Measurements from ENCODE around the gene KBTBD13. TPM values are rescaled to one million over a fixed set of nuclear protein-coding genes. Genes with fewer than 3 reads are reported as not detected.

The KBTBD13 gene
- total and polyA plus RNA-seq, 11 donors: 0.78 to 11.8 (median 4.2) TPM

DNA sequence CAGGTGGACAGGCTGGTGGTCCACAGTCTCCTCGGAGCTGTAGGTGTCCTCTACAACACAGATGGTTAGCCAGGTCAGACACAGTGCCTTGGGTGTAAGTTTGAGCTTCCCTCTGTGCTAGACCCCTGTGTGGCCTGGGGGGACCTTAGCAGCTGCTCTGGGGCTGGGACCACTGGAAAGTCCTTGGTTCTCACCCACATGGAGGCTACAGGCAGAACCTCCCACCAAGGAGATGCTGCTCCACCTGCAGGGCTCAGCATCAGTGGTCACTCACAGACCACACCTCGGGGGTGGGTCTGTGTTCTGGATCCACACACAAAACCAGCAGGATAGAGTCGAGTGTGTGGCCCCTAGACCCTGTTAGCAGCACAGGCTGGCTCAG, 17.2 kb upstream of the KBTBD13 start:
- ATAC-seq (no peak), DNase-seq (peak in 1 of 5 donors; percentile 22)
- Histone ChIP-seq H3K27me3 (no peaks in the 10 kb centered on the region), H3K4me3 (no peak overlapping the region), H3K27ac (peak overlapping the region in 9 of 12 donors; percentile 24 to 68 (median 32)), H3K9me3 (peaks cover 0 to 3% (median 0%) of the 10 kb centered on the region in 12 donors), H3K4me1 (peaks cover 3 to 69% (median 29%) of the 10 kb centered on the region in 12 donors), H3K36me3 (peaks cover 0 to 35% (median 13%) of the 10 kb centered on the region in 9 donors)
- no peak for TF ChIP-seq POLR2A (IDR thresholded peaks at IDR 0.05)
- TF ChIP-seq, protein P1, sequence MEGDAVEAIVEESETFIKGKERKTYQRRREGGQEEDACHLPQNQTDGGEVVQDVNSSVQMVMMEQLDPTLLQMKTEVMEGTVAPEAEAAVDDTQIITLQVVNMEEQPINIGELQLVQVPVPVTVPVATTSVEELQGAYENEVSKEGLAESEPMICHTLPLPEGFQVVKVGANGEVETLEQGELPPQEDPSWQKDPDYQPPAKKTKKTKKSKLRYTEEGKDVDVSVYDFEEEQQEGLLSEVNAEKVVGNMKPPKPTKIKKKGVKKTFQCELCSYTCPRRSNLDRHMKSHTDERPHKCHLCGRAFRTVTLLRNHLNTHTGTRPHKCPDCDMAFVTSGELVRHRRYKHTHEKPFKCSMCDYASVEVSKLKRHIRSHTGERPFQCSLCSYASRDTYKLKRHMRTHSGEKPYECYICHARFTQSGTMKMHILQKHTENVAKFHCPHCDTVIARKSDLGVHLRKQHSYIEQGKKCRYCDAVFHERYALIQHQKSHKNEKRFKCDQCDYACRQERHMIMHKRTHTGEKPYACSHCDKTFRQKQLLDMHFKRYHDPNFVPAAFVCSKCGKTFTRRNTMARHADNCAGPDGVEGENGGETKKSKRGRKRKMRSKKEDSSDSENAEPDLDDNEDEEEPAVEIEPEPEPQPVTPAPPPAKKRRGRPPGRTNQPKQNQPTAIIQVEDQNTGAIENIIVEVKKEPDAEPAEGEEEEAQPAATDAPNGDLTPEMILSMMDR (IDR thresholded peaks at IDR 0.05): no peak
- 69 to 89% (median 86%) methylated on average over 2 to 3 of the region's 3 CpGs for WGBS, 4 donors
- intact Hi-C loops (cut with DNase I): loop anchor here in 2 of 10 donors (10.0 kb wide), 2 partner anchors 215 to 235 kb away; partner anchors contain the start of gene RNU5A-1 (in 1 of the 2)

DNA sequence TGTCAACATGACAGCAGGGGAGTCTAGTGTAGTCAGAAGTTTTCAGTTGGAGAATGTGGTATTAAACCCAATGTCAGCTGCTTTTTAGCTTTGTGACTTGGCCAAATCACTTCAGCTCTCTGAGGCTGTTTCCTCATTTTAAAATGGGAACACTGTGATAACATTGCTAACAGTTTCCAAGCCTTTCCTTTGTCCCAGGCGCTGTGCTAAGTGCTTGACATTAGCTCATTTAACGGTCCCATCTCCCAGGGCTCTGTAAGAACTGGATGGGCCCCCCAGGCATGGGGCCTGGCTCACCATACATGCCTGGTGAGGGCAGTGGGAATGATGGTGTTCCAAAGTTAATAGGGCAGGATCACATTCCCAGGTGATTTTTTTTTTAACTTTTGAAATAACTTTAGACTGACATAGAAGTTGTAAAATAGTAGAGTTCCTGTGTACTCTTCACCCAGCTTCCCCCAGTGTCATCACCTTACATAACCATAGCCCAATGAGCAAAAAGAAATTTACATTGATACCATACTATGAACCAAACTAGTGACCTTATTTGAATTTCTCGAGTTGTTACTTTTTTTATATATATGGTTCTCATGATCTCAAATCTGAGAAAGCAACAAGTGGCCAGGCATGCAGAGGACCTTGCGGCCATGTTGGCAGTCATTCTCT, 16.5 kb upstream of the KBTBD13 start:
- DNase-seq: no peak
- WGBS, 4 donors: 67 to 77% (median 73%) methylated on average over 4 of the region's 4 CpGs
- Histone ChIP-seq H3K36me3 (peaks cover 0 to 29% (median 13%) of the 10 kb centered on the region in 9 donors), H3K9me3 (peaks cover 0 to 3% (median 0%) of the 10 kb centered on the region in 12 donors), H3K4me1 (peaks cover 3 to 63% (median 23%) of the 10 kb centered on the region in 12 donors), H3K27me3 (no peaks in the 10 kb centered on the region), H3K27ac (peak overlapping the region in 10 of 12 donors; percentile 0 to 69 (median 36)), H3K4me3 (no peak overlapping the region)
- peak in 2 of 4 donors; percentile 31 to 38 for ATAC-seq
- intact Hi-C loops (cut with DNase I): loop anchor here in 2 of 10 donors (10.0 kb wide), 2 partner anchors 215 to 235 kb away; partner anchors contain the start of gene RNU5A-1 (in 1 of the 2)
- TF ChIP-seq POLR2A (IDR thresholded peaks at IDR 0.05): no peak
- TF ChIP-seq, protein P1 (IDR thresholded peaks at IDR 0.05): no peak

DNA sequence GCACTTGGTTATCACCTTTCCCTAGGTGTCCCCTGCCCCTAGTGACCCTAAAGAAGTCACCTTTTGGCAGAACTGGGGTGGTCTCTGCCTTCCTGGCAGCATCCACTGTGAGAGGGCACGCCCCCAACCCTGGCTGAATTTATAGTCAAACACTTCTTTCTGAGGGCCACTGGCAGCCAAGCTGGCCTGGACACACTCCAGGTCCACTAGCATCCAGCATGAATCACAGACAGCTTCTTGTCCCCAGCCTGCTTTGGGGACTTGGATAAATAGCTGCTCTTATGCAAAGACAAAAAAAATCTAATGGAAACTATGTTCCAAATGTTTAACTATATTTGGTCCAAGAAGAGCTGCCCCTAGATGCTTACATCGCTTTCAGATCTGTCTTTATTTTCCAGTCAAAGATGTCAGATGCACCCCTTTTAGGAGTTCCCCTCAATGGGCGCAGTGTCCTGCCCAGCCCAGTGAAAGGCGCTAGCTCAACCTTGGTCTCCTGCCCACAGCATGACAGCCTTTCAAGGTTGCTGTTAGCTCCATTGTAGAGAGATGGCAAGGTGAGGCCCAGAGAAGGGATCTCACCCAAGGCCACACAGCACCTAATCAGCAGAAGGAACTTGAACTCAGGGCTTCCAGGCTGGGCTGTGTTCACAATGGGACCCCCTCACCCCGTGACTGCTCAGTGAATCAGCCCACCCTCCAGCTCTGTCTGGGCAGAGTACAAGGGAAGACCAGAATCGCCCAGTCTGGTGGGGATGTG, 15.7 kb upstream of the KBTBD13 start:
- Histone ChIP-seq H3K4me1 (peaks cover 2 to 60% (median 17%) of the 10 kb centered on the region in 12 donors), H3K4me3 (no peak overlapping the region), H3K27ac (peak overlapping the region in 10 of 12 donors; percentile 24 to 69 (median 50)), H3K27me3 (no peaks in the 10 kb centered on the region), H3K36me3 (peaks cover 0 to 27% (median 13%) of the 10 kb centered on the region in 9 donors), H3K9me3 (peaks cover 0 to 3% (median 0%) of the 10 kb centered on the region in 12 donors)
- TF ChIP-seq POLR2A (IDR thresholded peaks at IDR 0.05): no peak
- TF ChIP-seq, protein P1 (IDR thresholded peaks at IDR 0.05): no peak
- intact Hi-C loops (cut with DNase I): no loop called here
- WGBS, 4 donors: 78 to 92% (median 82%) methylated on average over 6 of the region's 6 CpGs
- DNase-seq (peak in 1 of 5 donors; percentile 56), ATAC-seq (peak in 2 of 4 donors; percentile 29 to 39)

DNA sequence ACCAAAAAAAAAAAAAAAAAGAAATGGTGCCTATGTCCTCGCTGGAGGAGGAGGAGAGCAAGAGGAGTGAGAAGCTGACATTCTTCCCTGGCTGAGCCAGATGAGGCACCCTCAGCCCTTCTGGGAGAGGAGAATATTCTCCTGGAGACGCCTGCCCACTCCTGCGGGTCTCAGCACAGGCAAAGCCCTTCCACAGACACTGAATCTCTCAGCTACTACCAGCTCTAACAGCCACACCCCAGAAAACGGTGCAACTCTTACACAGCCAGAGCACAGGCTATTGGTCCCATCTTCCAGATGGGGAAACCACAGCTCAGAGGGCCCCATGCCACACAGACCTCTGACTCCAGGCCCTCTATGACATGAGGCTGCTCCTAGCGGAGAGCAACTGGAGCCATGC, 14.5 kb upstream of the KBTBD13 start:
- peaks cover 2 to 58% (median 17%) of the 10 kb centered on the region in 12 donors for H3K4me1 ChIP-seq
- no peak for DNase-seq
- intact Hi-C loops (cut with DNase I): no loop called here
- H3K9me3 ChIP-seq: peaks cover 0 to 3% (median 0%) of the 10 kb centered on the region in 12 donors
- no peak for ATAC-seq
- no peak for TF ChIP-seq POLR2A (IDR thresholded peaks at IDR 0.05)
- TF ChIP-seq, protein P1 (IDR thresholded peaks at IDR 0.05): no peak
- H3K27me3 ChIP-seq: peaks cover 0 to 11% (median 0%) of the 10 kb centered on the region in 9 donors
- H3K27ac ChIP-seq: peak overlapping the region in 3 of 12 donors; percentile 34 to 69 (median 68)
- no peak overlapping the region for H3K4me3 ChIP-seq
- 91 to 92% (median 91%) methylated on average over 5 of the region's 5 CpGs for WGBS, 4 donors
- H3K36me3 ChIP-seq: peaks cover 0 to 18% (median 7%) of the 10 kb centered on the region in 9 donors

All from heart left ventricle (tissue), 16 donors.